Measurements from ENCODE around the gene ZNF530. TPM values are rescaled to one million over a fixed set of nuclear protein-coding genes. Genes with fewer than 3 reads are reported as not detected.

The ZNF530 gene
- total and polyA plus RNA-seq, 4 donors, result 1.5 to 4.7 (median 3.1) TPM

- peaks cover 26 to 84% (median 58%) of the 10 kb centered on the region in 4 donors for H3K9me3 ChIP-seq (ENCODE audit: control insufficient read depth in 4 of 4, insufficient read depth in 3 of 4, low read length in 3 of 4)
- no peak overlapping the region for H3K27ac ChIP-seq (ENCODE audit: low read depth in 1 of 2, low read length in 1 of 2)
- H3K27me3 ChIP-seq (ENCODE audit: control insufficient read depth in 3 of 3, insufficient read depth in 3 of 3, low read length in 2 of 3), result no peaks in the 10 kb centered on the region
- no peak for TF ChIP-seq CTCF (IDR thresholded peaks at IDR 0.05; ENCODE audit: control extremely low read depth, extremely low read depth)
- no peaks in the 10 kb centered on the region for H3K4me1 ChIP-seq (ENCODE audit: control insufficient read depth in 5 of 5, insufficient read depth in 5 of 5, low read length in 5 of 5)
- ATAC-seq (ENCODE audit: insufficient read depth, low FRiP score) (no peak), DNase-seq (no peak)
- H3K36me3 ChIP-seq (ENCODE audit: control insufficient read depth in 4 of 4, insufficient read depth in 4 of 4, low read length in 4 of 4), result peaks cover 33 to 55% (median 45%) of the 10 kb centered on the region in 4 donors
- H3K9ac ChIP-seq (ENCODE audit: insufficient read depth in 1 of 2, low read length in 2 of 2), result no peak overlapping the region
- no peak overlapping the region for H3K4me3 ChIP-seq
Observed at GRCh38 chr19:57570707-57571106, 29.0 kb upstream of the ZNF530 start.

GRCh38 chr19:57572415-57572947 is 27.2 kb upstream of the ZNF530 start:
- Histone ChIP-seq H3K9ac (ENCODE audit: insufficient read depth in 1 of 2, low read length in 2 of 2) (no peak overlapping the region), H3K4me3 (no peak overlapping the region), H3K27me3 (ENCODE audit: control insufficient read depth in 3 of 3, insufficient read depth in 3 of 3, low read length in 2 of 3) (no peaks in the 10 kb centered on the region), H3K27ac (ENCODE audit: low read depth in 1 of 2, low read length in 1 of 2) (no peak overlapping the region), H3K36me3 (ENCODE audit: control insufficient read depth in 4 of 4, insufficient read depth in 4 of 4, low read length in 4 of 4) (peaks cover 40 to 73% (median 55%) of the 10 kb centered on the region in 4 donors), H3K9me3 (ENCODE audit: control insufficient read depth in 4 of 4, insufficient read depth in 3 of 4, low read length in 3 of 4) (peaks cover 24 to 86% (median 60%) of the 10 kb centered on the region in 4 donors), H3K4me1 (ENCODE audit: control insufficient read depth in 5 of 5, insufficient read depth in 5 of 5, low read length in 5 of 5) (peaks cover 0 to 4% (median 0%) of the 10 kb centered on the region in 5 donors)
- WGBS, 2 donors, result 98% methylated on average over 3 of the region's 3 CpGs
- DNase-seq, result no peak
- TF ChIP-seq CTCF (IDR thresholded peaks at IDR 0.05; ENCODE audit: control extremely low read depth, extremely low read depth), result no peak
- no peak for ATAC-seq (ENCODE audit: insufficient read depth, low FRiP score)

- no peak overlapping the region for H3K27ac ChIP-seq (ENCODE audit: low read depth in 1 of 2, low read length in 1 of 2)
Observed at GRCh38 chr19:57576661-57577060, 23.0 kb upstream of the ZNF530 start.

More at GRCh38 chr19:57576661-57577060, 23.0 kb upstream of the ZNF530 start:
- ATAC-seq (ENCODE audit: insufficient read depth, low FRiP score) (no peak), DNase-seq (no peak)
- Histone ChIP-seq H3K36me3 (ENCODE audit: control insufficient read depth in 4 of 4, insufficient read depth in 4 of 4, low read length in 4 of 4) (peaks cover 39 to 65% (median 52%) of the 10 kb centered on the region in 4 donors), H3K27me3 (ENCODE audit: control insufficient read depth in 3 of 3, insufficient read depth in 3 of 3, low read length in 2 of 3) (no peaks in the 10 kb centered on the region), H3K4me1 (ENCODE audit: control insufficient read depth in 5 of 5, insufficient read depth in 5 of 5, low read length in 5 of 5) (peaks cover 0 to 12% (median 5%) of the 10 kb centered on the region in 5 donors), H3K9ac (ENCODE audit: insufficient read depth in 1 of 2, low read length in 2 of 2) (no peak overlapping the region), H3K9me3 (ENCODE audit: control insufficient read depth in 4 of 4, insufficient read depth in 3 of 4, low read length in 3 of 4) (peaks cover 17 to 59% (median 48%) of the 10 kb centered on the region in 4 donors), H3K4me3 (no peak overlapping the region)
- TF ChIP-seq CTCF (IDR thresholded peaks at IDR 0.05; ENCODE audit: control extremely low read depth, extremely low read depth), result no peak

Measured in lung (tissue), 12 donors.